ENCODE measurements around the gene TNK1.

TNK1 gene

DNA sequence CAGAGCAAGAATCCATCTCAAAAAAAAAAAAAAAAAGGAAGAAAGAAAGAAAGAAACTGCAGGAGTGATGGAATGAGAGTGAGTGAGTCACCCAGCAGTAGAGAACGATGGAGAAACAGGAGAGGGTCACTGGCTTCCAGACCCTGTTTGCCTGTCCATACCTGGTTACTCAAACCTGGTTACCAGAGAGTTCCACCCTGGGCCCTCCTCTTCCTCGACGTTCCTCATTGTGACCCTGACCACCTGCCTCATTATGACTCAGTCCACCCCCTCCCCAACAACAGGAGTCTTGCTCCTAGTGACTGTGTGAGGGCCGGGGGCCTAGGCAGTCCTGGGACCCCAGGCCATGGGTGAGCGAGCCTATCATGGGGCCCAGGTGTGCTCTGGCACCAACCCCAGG, 47.7 kb downstream of the TNK1 start, which contains the start of gene SPEM3:
TSS of gene SPEM3 (plus strand) at position 301 of the 400 bp plus-strand sequence. CDS start at position 347, 46 bp downstream.
- H3K36me3 ChIP-seq (ENCODE audit: control insufficient read depth in 5 of 5, insufficient read depth in 5 of 5, low read length in 5 of 5): no peaks in the 10 kb centered on the region
- H3K4me1 ChIP-seq (ENCODE audit: control insufficient read depth in 5 of 5, insufficient read depth in 5 of 5, low read length in 5 of 5): no peaks in the 10 kb centered on the region
- H3K27me3 ChIP-seq (ENCODE audit: control insufficient read depth in 5 of 5, insufficient read depth in 4 of 5, low read length in 5 of 5): peaks cover 0 to 4% (median 0%) of the 10 kb centered on the region in 5 donors
- H3K4me3 ChIP-seq (ENCODE audit: low read depth in 1 of 5, low read length in 5 of 5): no peak within 1 kb of the TSS
- no peak within 1 kb of the TSS for H3K9ac ChIP-seq (ENCODE audit: low read length in 5 of 5)
- no peak within 1 kb of the TSS for H3K27ac ChIP-seq (ENCODE audit: low read depth, low read length)
- no peaks in the 10 kb centered on the region for H3K9me3 ChIP-seq (ENCODE audit: control insufficient read depth in 5 of 5, low read length in 5 of 5)

DNA sequence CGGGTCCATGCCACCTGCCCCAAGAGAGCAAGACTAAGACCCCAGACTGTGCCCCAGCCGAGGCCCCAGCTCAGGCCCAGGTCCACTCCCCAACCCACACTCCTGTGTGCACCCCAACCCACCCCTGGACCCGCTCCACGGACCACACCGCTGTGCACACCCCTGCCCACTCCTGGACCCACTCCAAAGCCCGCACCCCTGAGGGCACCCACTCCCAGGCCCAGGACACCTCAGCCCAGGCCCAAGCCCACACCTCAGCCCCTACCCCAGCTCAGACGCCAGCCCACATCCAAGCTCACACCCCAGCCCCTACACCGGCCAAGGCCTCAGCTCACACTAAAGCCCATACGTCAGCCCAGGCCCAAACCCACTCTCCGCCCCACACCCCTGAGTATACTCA, 48.8 kb downstream of the TNK1 start:
- no peak overlapping the region for H3K9ac ChIP-seq (ENCODE audit: low read length in 5 of 5)
- H3K27ac ChIP-seq (ENCODE audit: low read depth, low read length): no peak overlapping the region
- no peaks in the 10 kb centered on the region for H3K4me1 ChIP-seq (ENCODE audit: control insufficient read depth in 5 of 5, insufficient read depth in 5 of 5, low read length in 5 of 5)
- H3K36me3 ChIP-seq (ENCODE audit: control insufficient read depth in 5 of 5, insufficient read depth in 5 of 5, low read length in 5 of 5): no peaks in the 10 kb centered on the region
- H3K4me3 ChIP-seq (ENCODE audit: low read depth in 1 of 5, low read length in 5 of 5): no peak overlapping the region
- peaks cover 0 to 4% (median 0%) of the 10 kb centered on the region in 5 donors for H3K27me3 ChIP-seq (ENCODE audit: control insufficient read depth in 5 of 5, insufficient read depth in 4 of 5, low read length in 5 of 5)
- no peaks in the 10 kb centered on the region for H3K9me3 ChIP-seq (ENCODE audit: control insufficient read depth in 5 of 5, low read length in 5 of 5)

DNA sequence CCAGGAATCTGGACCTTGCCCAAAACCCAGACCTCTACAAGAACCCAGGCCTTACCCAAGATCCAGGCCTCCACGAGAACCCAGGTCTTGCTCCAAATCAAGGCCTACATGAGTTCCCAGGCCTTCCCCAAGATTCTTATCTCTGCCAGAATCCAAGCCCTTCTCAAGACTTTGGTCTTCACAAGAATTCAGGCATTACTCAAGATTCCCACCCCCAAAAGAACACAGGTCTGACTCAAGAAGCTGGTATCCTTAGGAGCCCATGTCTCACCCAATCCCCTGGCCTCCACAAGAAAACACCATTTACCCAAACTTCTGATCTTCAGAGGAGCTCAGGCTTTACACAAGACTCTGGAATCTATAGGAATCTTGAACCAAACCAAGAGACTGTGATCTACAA, 50.3 kb downstream of the TNK1 start:
- Histone ChIP-seq H3K9ac (ENCODE audit: low read length in 5 of 5) (no peak overlapping the region), H3K4me1 (ENCODE audit: control insufficient read depth in 5 of 5, insufficient read depth in 5 of 5, low read length in 5 of 5) (peaks cover 0 to 11% (median 10%) of the 10 kb centered on the region in 5 donors), H3K27me3 (ENCODE audit: control insufficient read depth in 5 of 5, insufficient read depth in 4 of 5, low read length in 5 of 5) (peaks cover 0 to under 1% (median 0%) of the 10 kb centered on the region in 5 donors), H3K4me3 (ENCODE audit: low read depth in 1 of 5, low read length in 5 of 5) (no peak overlapping the region), H3K36me3 (ENCODE audit: control insufficient read depth in 5 of 5, insufficient read depth in 5 of 5, low read length in 5 of 5) (no peaks in the 10 kb centered on the region), H3K27ac (ENCODE audit: low read depth, low read length) (no peak overlapping the region), H3K9me3 (ENCODE audit: control insufficient read depth in 5 of 5, low read length in 5 of 5) (no peaks in the 10 kb centered on the region)

DNA sequence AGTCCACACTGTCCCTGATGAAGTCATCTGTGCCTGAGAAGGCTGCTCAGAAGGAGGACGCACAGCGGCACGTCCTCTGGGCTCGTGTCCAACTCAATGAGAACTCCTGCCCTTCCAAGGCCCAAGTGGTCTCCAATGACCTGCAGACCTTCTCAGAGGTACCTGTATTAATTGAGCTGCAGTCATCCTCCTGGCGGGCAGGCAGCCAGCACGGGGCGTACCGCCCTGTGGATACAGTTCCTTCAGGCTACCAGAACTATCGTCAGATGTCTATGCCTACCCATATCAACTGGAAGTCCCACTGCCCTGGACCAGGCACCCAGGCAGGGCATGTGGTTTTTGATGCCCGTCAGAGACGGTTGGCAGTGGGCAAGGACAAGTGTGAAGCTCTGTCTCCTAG, 51.4 kb downstream of the TNK1 start:
- peaks cover 0 to 2% (median 0%) of the 10 kb centered on the region in 5 donors for H3K27me3 ChIP-seq (ENCODE audit: control insufficient read depth in 5 of 5, insufficient read depth in 4 of 5, low read length in 5 of 5)

DNA sequence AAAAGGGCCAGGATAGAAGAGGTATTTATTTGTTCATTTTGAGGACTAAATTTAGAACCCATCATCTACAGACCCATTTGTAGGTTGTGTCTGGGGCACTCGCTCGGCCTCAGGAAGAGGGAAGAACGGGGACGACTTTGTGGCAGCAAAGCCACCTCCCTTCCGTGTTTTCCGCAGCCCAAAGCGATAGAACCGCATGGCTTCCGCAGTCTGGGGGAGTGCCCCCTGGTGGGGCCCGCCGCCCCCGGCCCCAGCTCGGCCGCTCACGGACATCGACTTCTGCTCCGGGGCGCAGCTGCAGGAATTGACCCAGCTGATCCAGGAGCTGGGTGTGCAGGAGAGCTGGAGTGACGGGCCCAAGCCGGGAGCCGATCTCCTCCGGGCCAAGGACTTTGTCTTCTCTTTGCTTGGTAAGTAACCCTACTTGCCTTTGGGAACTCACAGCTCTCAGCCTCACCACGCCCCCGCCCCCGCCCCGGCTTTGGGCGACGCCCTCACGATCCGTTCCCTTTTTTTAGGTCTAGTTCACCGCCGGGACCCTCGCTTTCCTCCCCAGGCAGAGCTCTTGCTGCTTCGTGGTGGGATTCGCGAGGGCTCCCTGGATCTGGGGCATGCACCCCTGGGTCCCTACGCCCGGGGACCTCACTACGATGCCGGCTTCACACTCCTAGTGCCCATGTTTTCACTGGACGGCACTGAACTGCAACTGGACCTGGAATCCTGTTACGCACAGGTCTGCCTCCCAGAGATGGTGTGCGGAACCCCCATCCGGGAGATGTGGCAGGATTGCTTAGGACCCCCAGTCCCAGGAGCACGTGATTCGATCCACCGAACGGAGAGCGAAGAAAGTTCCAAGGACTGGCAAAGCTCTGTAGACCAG, 55.0 kb downstream of the TNK1 start:
- H3K4me3 ChIP-seq (ENCODE audit: low read depth in 1 of 5, low read length in 5 of 5): peak overlapping the region; percentile 38 to 66 (median 62)
- H3K9ac ChIP-seq (ENCODE audit: low read length in 5 of 5): peak overlapping the region in 4 of 5 donors; percentile 44 to 58 (median 52)
- H3K4me1 ChIP-seq (ENCODE audit: control insufficient read depth in 5 of 5, insufficient read depth in 5 of 5, low read length in 5 of 5): peaks cover 0 to 57% (median 50%) of the 10 kb centered on the region in 5 donors
- H3K9me3 ChIP-seq (ENCODE audit: control insufficient read depth in 5 of 5, low read length in 5 of 5): no peaks in the 10 kb centered on the region
- peaks cover 0 to 25% (median 14%) of the 10 kb centered on the region in 5 donors for H3K27me3 ChIP-seq (ENCODE audit: control insufficient read depth in 5 of 5, insufficient read depth in 4 of 5, low read length in 5 of 5)
- no peak overlapping the region for H3K27ac ChIP-seq (ENCODE audit: low read depth, low read length)
- H3K36me3 ChIP-seq (ENCODE audit: control insufficient read depth in 5 of 5, insufficient read depth in 5 of 5, low read length in 5 of 5): no peaks in the 10 kb centered on the region

More for the DNA sequence above, 51.4 kb downstream of the TNK1 start:
- peaks cover 0 to 22% (median 20%) of the 10 kb centered on the region in 5 donors for H3K4me1 ChIP-seq (ENCODE audit: control insufficient read depth in 5 of 5, insufficient read depth in 5 of 5, low read length in 5 of 5)
- no peak overlapping the region for H3K4me3 ChIP-seq (ENCODE audit: low read depth in 1 of 5, low read length in 5 of 5)
- H3K36me3 ChIP-seq (ENCODE audit: control insufficient read depth in 5 of 5, insufficient read depth in 5 of 5, low read length in 5 of 5): no peaks in the 10 kb centered on the region
- no peak overlapping the region for H3K27ac ChIP-seq (ENCODE audit: low read depth, low read length)
- no peak overlapping the region for H3K9ac ChIP-seq (ENCODE audit: low read length in 5 of 5)
- H3K9me3 ChIP-seq (ENCODE audit: control insufficient read depth in 5 of 5, low read length in 5 of 5): no peaks in the 10 kb centered on the region

DNA sequence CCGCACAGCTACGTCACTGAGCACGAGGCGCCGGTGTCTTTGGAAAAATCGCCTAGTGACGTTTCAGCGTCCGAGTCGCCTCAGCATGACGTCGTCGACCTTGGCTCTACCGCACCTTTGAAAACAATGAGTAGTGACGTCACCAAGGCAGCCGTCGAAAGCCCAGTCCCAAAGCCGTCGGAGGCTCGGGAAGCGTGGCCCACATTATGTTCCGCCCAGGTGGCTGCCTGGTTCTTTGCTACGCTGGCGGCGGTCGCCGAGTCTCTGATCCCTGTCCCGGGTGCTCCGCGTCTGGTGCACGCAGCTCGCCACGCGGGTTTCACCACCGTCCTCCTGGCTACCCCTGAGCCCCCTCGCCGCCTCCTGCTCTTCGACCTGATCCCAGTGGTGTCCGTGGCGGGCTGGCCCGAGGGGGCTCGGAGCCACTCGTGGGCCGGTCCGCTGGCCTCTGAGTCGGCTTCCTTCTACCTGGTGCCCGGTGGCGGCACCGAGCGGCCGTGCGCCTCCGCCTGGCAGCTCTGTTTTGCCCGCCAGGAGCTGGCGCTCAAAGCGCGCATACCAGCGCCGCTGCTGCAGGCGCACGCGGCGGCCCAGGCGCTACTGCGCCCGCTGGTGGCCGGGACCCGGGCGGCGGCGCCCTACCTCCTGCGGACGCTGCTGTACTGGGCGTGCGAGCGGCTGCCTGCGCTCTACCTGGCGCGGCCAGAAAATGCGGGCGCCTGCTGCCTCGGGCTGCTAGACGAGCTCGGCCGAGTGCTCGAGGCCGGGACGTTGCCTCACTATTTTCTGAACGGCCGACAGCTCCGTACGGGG, 55.9 kb downstream of the TNK1 start:
- peak overlapping the region in 3 of 5 donors; percentile 2 to 35 (median 28) for H3K9ac ChIP-seq (ENCODE audit: low read length in 5 of 5)
- no peak overlapping the region for H3K27ac ChIP-seq (ENCODE audit: low read depth, low read length)
- H3K4me3 ChIP-seq (ENCODE audit: low read depth in 1 of 5, low read length in 5 of 5): peak overlapping the region; percentile 38 to 66 (median 39)
- no peaks in the 10 kb centered on the region for H3K36me3 ChIP-seq (ENCODE audit: control insufficient read depth in 5 of 5, insufficient read depth in 5 of 5, low read length in 5 of 5)
- no peaks in the 10 kb centered on the region for H3K9me3 ChIP-seq (ENCODE audit: control insufficient read depth in 5 of 5, low read length in 5 of 5)
- peaks cover 0 to 25% (median 14%) of the 10 kb centered on the region in 5 donors for H3K27me3 ChIP-seq (ENCODE audit: control insufficient read depth in 5 of 5, insufficient read depth in 4 of 5, low read length in 5 of 5)
- peaks cover 0 to 60% (median 54%) of the 10 kb centered on the region in 5 donors for H3K4me1 ChIP-seq (ENCODE audit: control insufficient read depth in 5 of 5, insufficient read depth in 5 of 5, low read length in 5 of 5)

DNA sequence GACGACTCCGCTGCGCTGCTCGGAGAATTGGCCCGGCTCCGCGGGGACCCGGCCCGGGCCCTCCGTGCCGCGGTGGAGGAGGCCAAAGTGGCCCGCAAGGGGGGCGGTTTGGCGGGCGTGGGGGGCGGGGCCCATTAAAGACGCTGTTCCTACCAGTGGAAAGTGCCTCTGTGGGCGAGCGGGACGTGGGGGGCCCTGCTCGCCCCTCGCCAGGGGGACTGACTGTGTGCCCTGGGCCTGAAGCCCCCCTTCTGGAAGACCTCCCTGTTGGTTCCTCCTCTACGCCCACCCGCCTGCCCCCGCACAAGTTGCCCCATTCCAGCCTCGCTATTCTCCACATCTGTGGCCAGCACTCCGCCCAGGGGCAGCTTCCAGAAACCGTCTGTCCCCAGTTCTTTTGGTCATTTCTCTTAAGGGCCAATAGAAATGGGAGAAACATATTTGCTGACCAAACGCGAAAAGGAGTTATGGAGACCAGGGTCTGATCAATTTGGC, 56.5 kb downstream of the TNK1 start:
- H3K4me1 ChIP-seq (ENCODE audit: control insufficient read depth in 5 of 5, insufficient read depth in 5 of 5, low read length in 5 of 5): peaks cover 0 to 60% (median 54%) of the 10 kb centered on the region in 5 donors
- no peaks in the 10 kb centered on the region for H3K36me3 ChIP-seq (ENCODE audit: control insufficient read depth in 5 of 5, insufficient read depth in 5 of 5, low read length in 5 of 5)
- H3K9me3 ChIP-seq (ENCODE audit: control insufficient read depth in 5 of 5, low read length in 5 of 5): no peaks in the 10 kb centered on the region
- peak overlapping the region; percentile 37 to 66 (median 55) for H3K4me3 ChIP-seq (ENCODE audit: low read depth in 1 of 5, low read length in 5 of 5)
- H3K27me3 ChIP-seq (ENCODE audit: control insufficient read depth in 5 of 5, insufficient read depth in 4 of 5, low read length in 5 of 5): peaks cover 0 to 25% (median 14%) of the 10 kb centered on the region in 5 donors
- H3K27ac ChIP-seq (ENCODE audit: low read depth, low read length): no peak overlapping the region
- no peak overlapping the region for H3K9ac ChIP-seq (ENCODE audit: low read length in 5 of 5)

DNA sequence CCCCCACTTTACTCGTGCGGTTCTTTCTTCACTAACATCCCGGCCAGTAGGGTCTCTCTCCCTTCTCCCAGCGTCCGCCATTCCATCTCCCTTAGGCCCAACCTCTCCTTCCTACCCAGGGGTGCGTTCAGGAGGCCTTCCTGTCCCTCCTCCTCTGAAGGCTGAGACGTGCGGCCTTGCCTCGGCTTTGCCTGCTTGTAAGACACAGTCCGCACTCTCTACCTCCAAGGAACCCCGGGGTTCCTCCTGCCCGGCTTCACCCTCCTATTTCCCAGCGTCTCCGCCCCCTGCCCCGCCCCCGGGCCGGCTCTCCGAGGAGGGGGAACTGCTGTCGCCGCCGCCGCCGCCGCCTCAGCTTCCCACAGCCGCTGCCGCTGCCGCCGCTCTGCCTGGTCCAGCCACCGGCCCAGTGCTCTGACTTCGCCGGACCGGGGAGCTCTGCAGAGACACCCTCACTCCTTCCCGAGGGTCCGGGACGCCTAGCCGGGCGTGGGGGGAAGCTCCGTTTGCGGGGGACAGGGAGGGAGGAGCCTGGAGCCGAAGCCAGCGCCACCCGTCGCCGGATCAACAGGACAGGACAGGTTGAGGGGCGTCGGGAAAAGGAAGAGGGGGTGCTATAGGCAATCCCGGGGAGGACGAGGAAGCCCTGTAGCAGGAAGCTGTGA, 57.2 kb downstream of the TNK1 start:
- H3K27ac ChIP-seq (ENCODE audit: low read depth, low read length): no peak overlapping the region
- H3K9ac ChIP-seq (ENCODE audit: low read length in 5 of 5): peak overlapping the region in 2 of 5 donors; percentile 12 to 64
- peak overlapping the region; percentile 37 to 66 (median 55) for H3K4me3 ChIP-seq (ENCODE audit: low read depth in 1 of 5, low read length in 5 of 5)
- H3K4me1 ChIP-seq (ENCODE audit: control insufficient read depth in 5 of 5, insufficient read depth in 5 of 5, low read length in 5 of 5): peaks cover 0 to 60% (median 54%) of the 10 kb centered on the region in 5 donors
- H3K36me3 ChIP-seq (ENCODE audit: control insufficient read depth in 5 of 5, insufficient read depth in 5 of 5, low read length in 5 of 5): no peaks in the 10 kb centered on the region
- peaks cover 0 to 25% (median 14%) of the 10 kb centered on the region in 5 donors for H3K27me3 ChIP-seq (ENCODE audit: control insufficient read depth in 5 of 5, insufficient read depth in 4 of 5, low read length in 5 of 5)
- no peaks in the 10 kb centered on the region for H3K9me3 ChIP-seq (ENCODE audit: control insufficient read depth in 5 of 5, low read length in 5 of 5)

DNA sequence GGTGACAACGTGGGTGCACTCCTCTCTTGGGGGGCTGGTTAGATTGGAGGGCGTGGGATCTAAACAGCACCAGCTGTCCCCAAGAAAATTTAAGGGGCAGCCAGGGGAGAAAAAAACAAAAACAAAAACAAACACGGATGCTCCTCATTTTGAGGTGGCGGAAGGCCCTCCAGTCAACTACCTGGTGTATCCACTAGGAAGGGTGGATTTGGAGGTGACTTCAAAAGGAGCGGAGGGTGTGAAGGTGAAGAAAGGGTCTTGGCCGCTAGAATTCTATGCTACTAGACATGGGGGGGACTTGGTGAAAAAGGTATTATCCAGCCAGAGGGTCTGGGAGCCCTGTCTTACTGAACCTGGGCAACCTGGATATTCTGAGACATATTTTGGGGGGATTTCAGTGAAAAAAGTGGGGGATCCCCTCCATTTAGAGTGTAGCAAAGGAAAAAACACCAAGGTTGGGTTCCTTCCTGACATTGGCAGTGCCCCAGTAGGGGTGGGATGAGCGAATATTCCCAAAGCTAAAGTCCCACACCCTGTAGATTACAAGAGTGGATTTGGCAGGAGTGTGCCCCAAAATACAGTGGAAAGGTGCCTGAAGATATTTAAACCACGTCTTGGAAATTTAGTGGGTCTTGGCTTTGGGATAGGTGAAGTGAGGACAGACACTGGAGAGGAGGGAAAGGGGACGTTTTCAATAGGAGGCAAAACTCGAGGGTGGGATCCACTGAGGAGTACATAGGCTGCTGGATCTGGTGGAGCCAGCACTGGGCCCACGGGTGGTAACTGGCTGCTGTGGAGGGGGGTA, 58.0 kb downstream of the TNK1 start:
- H3K9ac ChIP-seq (ENCODE audit: low read length in 5 of 5): peak overlapping the region in 2 of 5 donors; percentile 12 to 64
- peaks cover 0 to 29% (median 14%) of the 10 kb centered on the region in 5 donors for H3K27me3 ChIP-seq (ENCODE audit: control insufficient read depth in 5 of 5, insufficient read depth in 4 of 5, low read length in 5 of 5)
- no peaks in the 10 kb centered on the region for H3K9me3 ChIP-seq (ENCODE audit: control insufficient read depth in 5 of 5, low read length in 5 of 5)
- peak overlapping the region; percentile 36 to 66 (median 51) for H3K4me3 ChIP-seq (ENCODE audit: low read depth in 1 of 5, low read length in 5 of 5)
- H3K4me1 ChIP-seq (ENCODE audit: control insufficient read depth in 5 of 5, insufficient read depth in 5 of 5, low read length in 5 of 5): peaks cover 0 to 60% (median 54%) of the 10 kb centered on the region in 5 donors
- no peaks in the 10 kb centered on the region for H3K36me3 ChIP-seq (ENCODE audit: control insufficient read depth in 5 of 5, insufficient read depth in 5 of 5, low read length in 5 of 5)
- H3K27ac ChIP-seq (ENCODE audit: low read depth, low read length): no peak overlapping the region
